K562 (cell line): ENCODE data around the gene GPR55. TPM values are rescaled to one million over a fixed set of nuclear protein-coding genes. Genes with fewer than 3 reads are reported as not detected.

Experiments
- BHLHE40 ChIP-seq: IDR thresholded peaks from 2 replicates; pipeline ENCODE4 v1.6.1; 2011; ENCODE audit warnings: low read length, improper control_type of control experiment
- LARP7 ChIP-seq: fragments of 450-650 bp; IDR thresholded peaks from 2 replicates; pipeline ENCODE4 v1.6.1; 2016
- ZNF184 ChIP-seq: sonication (generic); formaldehyde crosslinking; IDR thresholded peaks from 2 replicates; pipeline ENCODE4 v1.5.0; 2020; ENCODE audit warnings: missing genetic modification reagents
- ZNF407 ChIP-seq: fragments of 450-650 bp; IDR thresholded peaks from 2 replicates; pipeline ENCODE4 v1.6.1; 2016; ENCODE audit warnings: low read depth
- ZNF512 ChIP-seq: IDR thresholded peaks from 2 replicates; pipeline ENCODE4 v1.6.1; 2016; ENCODE audit warnings: missing genetic modification characterization, missing compliant biosample characterization
- polyA plus RNA-seq, 8 experiments: library from polyadenylated mRNA; depleted of rRNA in 4 of 8; stranded (reverse) in 5 of 8; unstranded in 3 of 8; fragments of >200 nt; fragmentation: Nextera tagmentation in 2 of 8; fragmentation: Illumina TruSeq in 1 of 8; extraction: Ambion mirVana in 2 of 8; extraction: Trizol in 1 of 8; gene quantifications; 2 replicates each; pipeline versions ENCODE4 v1.2.1 to v1.2.3, GENCODE V29; 2011 to 2014; ENCODE audit warnings: inconsistent platforms in 1 of 8, missing spikeins in 1 of 8
- total RNA-seq, 7 experiments: library from RNA; depleted of rRNA in 6 of 7; stranded (reverse); fragments of >200 nt in 6 of 7; fragmentation: Illumina TruSeq in 2 of 7; extraction: Trizol in 2 of 7; gene quantifications; 2 replicates each; pipeline versions ENCODE4 v1.2.1 to v1.2.3, GENCODE V29; 2011 to 2021; ENCODE audit warnings: low replicate concordance in 1 of 7
- TF ChIP-seq, protein P1 (sequence below): fragments of 450-650 bp; IDR thresholded peaks from 2 replicates; pipeline ENCODE4 v1.6.1; 2014; ENCODE audit warnings: low read depth, mild to moderate bottlenecking, moderate library complexity, borderline replicate concordance

Gene GPR55
- total and polyA plus RNA-seq, 9 of the 15 experiments (the other 6 are each of a cell fraction or from before 2014, with no cell fraction given), result 0.11 to 0.49 (median 0.27) TPM

DNA sequence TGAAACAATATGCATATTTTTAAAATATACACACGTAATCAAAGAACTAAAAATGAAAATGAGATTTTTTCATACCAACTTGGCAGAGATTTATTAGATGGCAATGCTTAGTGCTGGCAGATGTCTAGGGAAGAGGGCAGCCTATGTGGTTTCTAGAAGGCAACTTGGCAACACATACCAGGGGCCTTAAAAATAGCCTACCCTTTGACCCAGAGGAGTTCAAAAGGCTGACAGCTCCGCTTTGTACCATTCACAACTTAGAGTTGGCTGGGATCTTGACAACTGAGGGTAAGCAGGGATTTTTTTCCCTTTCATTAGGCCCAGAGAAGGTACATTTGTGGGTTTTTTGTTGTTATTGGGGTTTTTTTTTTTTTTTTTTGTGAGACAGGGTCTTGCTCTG is 26.4 kb upstream of the GPR55 start (continued):
- no peak for TF ChIP-seq ZNF512 (tag)
- no peak for TF ChIP-seq LARP7
- TF ChIP-seq, protein P1, sequence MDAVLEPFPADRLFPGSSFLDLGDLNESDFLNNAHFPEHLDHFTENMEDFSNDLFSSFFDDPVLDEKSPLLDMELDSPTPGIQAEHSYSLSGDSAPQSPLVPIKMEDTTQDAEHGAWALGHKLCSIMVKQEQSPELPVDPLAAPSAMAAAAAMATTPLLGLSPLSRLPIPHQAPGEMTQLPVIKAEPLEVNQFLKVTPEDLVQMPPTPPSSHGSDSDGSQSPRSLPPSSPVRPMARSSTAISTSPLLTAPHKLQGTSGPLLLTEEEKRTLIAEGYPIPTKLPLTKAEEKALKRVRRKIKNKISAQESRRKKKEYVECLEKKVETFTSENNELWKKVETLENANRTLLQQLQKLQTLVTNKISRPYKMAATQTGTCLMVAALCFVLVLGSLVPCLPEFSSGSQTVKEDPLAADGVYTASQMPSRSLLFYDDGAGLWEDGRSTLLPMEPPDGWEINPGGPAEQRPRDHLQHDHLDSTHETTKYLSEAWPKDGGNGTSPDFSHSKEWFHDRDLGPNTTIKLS, result no peak
- TF ChIP-seq ZNF184 (CRISPR knock-in tag), result no peak
- TF ChIP-seq BHLHE40, result no peak
- no peak for TF ChIP-seq ZNF407
